NCI-H460 (cell line): ENCODE results near the gene CDCP2. TPM values are rescaled to one million over a fixed set of nuclear protein-coding genes. Genes with fewer than 3 reads are reported as not detected.

Source experiments
- DNase-seq: peaks from one replicate; pipeline ENCODE4 v3.0.0-alpha.2; 2016; ENCODE audit warnings: low read depth; ENCODE audit errors: extremely low read depth
- polyA plus RNA-seq: library from polyadenylated mRNA; depleted of rRNA; stranded (reverse); fragments of >200 nt; gene quantifications from 2 replicates; pipeline ENCODE4 v1.2.3, GENCODE V29; 2014; cell fraction: nucleus; rRNA removed
- total RNA-seq: library from RNA; depleted of rRNA; stranded (reverse); fragments of >200 nt; shearing (Covaris generic); gene quantifications from 2 replicates; pipeline ENCODE4 v1.2.3, GENCODE V29; 2014; rRNA removed

Gene CDCP2
- total RNA-seq, result not detected in 2 replicates
- polyA plus RNA-seq, result 0.36 TPM in 1 of 2 replicates, not detected in the other

DNA sequence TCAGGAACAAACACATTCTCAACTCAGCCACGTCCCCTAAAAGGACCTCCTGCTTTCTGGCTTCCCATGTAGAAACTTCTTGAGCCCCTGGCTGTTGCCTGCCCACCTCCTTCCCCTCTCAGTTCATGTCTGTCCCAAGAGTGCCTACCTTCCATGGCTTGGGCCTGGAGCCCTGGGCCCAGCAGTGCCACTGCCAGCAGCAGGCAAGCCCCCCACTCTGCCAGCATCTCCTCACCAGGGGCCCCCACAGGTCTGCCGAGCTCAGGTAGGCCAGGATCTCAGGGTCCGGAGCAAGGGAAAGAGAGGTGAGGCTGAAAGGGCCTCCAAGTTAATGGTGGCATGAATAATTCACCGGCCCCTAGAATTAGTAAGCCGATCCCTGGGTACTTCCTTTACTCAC lies at the start of gene CDCP2:
Gene CDCP2, minus strand, starts transcription at position 305 of the 400 bp plus-strand sequence. Its CDS starts 78 bp downstream, at position 227.
- no peak for DNase-seq

DNA sequence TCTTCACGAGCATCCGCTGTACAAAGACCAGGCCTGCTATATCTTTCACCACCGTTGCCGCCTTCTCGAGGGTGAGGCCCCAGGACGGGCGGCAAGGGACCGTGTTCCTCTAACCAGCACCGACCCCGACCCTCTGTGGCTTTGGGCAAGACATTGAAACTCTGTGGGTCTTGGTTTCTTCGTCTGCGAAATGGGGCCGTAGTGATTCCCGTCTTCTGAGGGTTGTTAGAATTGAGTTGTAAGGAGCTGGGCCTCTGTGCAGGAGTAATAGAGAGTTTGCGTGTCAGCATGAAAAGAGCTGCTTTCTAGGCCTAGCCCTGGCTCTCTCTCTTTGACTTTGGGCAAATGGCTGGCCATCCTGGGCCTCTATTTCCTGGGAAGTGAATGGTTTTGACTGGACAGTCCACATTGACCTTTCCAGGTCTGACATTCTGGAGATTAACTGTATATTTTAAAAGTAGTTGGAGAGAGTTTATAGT lies 47.8 kb upstream of the CDCP2 start:
- DNase-seq, result no peak

DNA sequence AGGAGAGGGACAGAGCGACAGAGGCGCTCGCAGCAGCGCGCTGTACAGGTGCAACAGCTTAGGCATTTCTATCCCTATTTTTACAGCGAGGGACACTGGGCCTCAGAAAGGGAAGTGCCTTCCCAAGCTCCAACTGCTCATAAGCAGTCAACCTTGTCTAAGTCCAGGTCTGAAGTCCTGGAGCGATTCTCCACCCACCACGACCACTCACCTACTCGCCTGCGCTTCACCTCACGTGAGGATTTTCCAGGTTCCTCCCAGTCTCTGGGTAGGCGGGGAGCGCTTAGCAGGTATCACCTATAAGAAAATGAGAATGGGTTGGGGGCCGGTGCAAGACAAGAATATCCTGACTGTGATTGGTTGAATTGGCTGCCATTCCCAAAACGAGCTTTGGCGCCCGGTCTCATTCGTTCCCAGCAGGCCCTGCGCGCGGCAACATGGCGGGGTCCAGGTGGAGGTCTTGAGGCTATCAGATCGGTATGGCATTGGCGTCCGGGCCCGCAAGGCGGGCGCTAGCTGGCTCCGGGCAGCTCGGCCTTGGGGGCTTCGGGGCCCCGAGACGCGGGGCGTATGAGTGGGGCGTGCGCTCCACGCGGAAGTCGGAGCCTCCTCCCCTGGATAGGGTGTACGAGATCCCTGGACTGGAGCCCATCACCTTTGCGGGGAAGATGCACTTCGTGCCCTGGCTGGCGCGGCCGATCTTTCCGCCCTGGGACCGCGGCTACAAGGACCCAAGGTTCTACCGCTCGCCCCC lies 47.1 kb upstream of the CDCP2 start, which contains the start of the genes CYB5RL and MRPL37:
Gene CYB5RL, minus strand, starts transcription at position 266 of the 754 bp plus-strand sequence. CDS start 4,414 bp downstream, outside the sequence.
Gene MRPL37, plus strand, starts transcription at position 403 of the 754 bp plus-strand sequence. Its CDS starts 77 bp downstream, at position 480.
- peak; percentile 92 for DNase-seq

DNA sequence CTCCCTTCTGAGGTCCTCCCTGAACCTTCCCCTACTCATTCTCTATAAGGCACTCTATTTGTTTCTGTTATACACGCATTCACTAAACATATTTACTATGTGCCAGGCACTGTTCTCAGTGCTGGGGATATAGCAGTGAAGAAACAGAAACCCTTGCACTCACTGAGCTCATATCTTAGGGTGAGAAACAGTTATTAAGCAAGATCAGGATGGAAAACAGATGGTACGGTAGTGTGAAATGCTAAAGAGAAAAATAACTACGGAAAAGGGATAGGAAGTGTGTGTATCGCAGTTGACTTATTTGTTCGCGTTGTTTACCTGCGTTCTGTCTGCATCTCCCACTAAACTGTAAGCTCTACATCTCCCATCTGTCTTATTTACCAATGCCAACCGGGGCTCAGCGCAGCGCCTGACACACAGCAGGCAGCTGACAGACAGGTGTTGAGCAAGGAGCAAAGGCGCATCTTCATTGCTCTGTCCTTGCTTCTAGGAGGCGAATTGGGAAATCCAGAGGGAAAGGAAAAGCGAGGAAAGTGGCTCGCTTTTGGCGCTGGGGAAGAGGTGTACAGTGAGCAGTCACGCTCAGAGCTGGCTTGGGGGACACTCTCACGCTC lies 46.5 kb upstream of the CDCP2 start:
- peak; percentile 40 for DNase-seq

DNA sequence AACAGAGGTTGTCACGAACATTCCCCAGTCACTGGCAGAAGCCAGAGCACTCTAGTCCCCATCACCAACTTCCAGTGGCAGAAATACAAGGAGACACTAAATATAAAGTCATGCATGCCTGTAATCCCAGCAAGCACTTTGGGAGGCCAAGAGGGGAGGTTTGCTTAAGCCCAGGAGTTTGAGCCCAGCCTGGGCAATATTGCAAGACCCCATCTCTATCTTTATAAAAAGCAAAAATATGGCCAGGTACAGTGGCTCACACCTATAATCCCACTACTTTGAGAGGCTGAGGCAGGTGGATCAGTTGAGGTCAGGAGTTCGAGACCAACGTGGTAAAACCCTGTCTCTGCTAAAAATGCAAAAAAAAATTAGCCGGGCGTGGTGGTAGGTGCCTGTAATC lies 40.7 kb upstream of the CDCP2 start:
- DNase-seq, result no peak

DNA sequence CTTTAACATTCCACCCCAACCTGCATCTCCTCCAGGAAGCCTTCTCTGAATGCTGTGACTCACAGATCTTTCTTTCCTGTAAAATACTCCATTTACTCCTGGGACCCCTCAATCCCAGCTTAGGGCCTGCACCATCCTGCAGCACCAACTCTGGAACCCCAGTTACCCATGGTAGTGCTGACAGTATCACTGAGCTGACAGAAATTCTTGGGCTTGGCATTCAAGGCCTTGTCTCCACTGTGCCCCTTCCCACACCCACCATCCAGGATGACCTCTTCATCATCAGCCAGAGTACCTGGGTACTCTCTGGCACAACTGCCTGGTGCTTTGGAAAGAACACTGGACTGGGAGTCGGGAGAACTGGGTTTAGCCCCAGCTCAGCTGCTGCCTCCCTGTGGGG lies 38.7 kb upstream of the CDCP2 start:
- DNase-seq, result no peak

DNA sequence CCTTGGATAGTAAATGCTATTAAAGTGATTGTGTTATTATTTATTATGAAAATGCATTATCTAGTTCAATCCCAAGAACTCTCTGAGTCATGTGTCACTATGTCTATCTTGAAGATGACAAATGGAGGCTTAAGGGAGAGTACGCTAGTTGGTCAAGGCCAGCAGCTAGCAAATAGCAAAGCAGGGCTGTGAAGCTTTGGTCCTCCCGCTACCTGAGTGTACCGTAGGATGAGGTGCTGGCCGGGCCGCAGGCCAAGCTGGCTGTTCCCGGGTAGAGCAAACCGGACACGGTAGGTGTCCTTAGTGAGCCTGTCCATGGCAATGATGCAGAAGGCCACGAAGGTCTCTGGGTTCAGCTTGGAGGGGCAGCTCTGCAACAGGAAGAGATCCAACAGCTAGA lies 37.7 kb upstream of the CDCP2 start:
- no peak for DNase-seq

DNA sequence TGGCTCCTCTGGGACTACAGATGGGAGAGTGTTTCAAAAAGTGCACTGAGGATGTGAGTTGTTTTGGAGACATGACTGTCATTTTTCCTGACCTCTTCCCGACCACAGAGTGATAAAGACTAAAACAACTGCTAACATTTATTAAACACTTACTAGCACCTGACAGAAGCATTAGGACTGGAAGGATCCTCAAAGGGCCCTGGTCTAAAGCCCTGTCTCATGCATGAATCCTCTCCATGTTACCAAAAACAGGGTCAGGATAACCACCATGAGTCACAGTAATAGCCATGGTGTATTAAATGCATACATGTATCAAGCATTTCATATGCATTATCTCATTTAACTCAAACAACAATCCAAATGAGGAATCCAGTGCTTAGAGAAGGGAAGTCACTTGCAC lies 35.5 kb upstream of the CDCP2 start:
- no peak for DNase-seq

DNA sequence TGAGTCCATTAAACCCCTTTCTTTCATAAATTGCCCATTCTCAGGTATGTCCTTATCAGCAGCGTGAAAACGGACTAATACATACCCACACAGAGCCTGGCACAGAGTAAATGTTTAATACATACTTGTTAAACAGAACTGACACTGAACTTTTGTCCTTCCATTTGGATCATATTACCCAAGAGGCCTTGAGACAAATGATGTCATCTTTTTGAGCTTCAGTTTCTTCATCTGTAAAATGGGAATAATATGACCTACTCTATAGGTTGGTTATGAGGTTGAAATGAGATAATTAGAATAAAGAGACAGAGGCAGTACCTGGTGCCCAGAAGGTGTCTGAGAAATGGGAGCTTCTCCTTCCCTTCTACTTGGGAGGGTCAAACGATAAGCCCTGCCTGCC lies 33.3 kb upstream of the CDCP2 start:
- DNase-seq, result no peak

DNA sequence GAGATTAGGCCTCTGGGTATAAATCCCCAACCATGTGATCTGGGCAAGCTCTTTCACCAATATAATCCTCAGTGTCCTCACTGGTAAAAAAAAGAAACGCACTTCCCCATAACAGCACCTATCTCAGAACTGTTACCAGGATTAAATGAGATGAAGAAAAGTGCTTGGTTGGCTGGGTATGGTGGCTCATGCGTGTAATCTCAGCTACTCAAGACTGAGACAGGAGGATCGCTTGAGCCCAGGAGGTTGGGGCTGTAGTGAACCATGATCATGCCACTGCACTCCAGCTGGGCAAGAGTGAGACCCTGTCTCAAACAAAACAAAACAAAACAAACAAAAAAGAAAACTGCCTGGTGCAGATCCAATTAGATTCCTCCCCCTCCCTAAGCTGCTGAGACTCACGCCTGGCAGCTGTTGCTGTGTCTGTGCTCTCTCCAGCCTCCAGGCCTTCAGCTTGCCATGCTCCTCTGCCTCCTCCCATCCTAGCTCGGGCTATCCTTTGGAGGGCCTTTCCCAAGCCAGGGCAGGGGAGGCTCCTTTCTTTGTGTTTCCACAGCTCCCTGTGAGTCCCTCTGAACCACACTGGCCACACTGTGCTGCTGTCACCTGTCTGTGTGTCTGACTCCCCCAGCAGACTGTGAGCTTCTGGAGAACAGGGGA lies 28.0 kb upstream of the CDCP2 start:
- DNase-seq, result no peak

DNA sequence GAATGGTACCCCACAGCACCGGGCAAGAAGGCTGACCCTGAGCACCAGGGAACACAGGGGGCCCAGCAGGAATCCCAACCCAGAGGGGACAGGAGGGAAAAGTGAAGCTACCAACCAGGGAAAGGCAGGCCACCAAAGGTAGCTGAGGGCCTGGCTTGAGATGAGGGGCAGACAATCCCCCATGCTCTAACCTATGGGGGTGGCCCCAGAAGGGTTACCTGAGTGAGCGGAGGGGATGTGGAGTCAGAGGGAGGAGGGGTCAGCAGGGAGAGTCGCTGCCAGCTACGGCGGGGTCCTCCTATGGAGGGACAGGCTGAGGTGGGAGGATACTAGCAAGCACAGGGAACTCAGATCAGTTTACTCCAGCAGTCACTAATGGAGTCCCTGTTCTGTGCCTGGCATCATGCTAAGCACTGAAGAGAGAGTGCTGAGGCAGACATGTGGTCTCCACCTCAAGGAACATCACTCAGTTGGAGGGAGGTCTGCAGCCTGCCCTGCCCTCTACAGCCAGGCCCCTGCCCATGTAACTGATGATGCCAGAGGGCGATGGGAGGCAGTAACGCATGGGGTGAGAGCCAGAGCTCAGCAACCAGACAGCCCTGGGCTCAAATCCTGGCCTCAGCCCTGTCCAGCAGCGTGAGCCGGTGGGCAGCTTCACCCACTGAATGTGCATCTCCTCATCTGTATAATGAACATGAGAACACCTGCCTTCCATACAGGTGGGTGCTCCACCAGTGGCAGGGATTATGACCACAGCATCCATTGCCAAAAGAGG lies 25.7 kb upstream of the CDCP2 start:
- no peak for DNase-seq

DNA sequence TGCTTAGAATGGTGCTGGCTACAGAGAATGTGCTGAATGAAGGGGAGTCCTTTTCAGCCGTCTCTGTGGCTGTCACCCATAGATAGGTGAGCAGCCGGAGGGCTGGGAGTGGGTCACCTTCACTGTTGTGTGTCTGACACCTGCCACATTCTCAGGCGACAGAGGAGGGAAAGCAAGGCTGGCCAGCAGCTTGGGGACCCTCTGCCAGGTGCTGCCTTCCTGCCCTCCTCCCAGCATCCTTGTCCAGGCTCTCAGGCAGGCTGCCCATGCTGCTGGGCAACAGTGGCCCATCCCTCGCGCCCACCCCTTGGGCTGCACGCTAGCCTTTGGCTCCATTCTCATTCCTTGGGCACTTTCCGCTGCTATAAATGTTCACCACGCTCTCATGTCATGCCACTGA lies 24.9 kb upstream of the CDCP2 start:
- DNase-seq, result no peak

DNA sequence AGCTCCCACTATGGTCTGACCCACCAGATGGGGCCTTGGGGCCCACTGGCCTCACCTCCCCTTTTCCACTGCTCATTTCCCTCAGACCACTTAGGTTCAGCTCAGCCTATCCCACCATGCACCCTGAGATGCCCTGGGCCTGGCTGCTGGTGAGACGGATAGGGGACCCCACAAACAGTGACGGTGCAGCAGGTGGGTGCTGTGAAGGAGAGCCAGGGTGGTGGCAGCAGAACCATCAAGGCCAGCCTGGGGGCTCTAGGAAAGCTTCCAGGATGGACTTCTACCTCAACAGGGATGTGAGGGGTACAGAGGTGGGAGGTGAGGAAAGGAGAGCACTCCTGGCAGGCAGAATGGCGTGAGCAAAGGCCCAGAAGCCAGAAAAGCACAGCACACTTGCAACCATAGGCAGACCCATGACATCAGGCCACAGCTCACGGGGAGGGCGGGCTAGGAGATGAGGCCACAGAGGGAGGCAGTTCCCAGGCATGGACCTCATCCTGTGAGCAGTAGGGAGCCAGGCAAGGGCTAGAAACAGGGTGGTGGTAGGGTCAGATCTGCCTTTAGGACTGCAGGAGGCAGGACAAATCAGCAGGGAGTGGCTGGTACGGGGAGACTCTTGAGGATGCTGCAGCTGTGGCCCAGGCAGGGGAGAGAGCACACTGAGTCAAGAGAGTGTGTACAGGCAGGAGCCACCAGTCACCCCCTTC lies 24.0 kb upstream of the CDCP2 start:
- DNase-seq, result no peak

DNA sequence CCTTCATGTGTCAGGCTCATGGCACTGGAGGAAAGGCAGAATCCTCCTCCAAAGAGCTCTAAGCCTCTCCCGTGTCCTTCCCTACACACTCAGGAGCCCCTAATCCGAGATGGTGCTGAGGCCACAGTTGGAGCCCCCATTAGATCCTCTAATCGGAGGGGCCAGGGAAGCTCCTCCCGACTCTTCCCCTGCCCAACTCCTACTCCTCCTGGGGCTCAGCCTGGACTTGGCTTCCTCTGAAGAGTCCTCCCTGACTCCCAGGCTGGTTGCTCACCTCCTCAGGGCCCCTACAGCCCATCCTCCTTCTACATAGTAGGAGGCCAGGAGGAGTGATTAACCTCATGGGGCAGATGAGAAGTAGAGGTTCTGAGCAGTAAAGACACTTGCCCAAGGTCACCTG lies 21.3 kb upstream of the CDCP2 start:
- DNase-seq, result no peak

DNA sequence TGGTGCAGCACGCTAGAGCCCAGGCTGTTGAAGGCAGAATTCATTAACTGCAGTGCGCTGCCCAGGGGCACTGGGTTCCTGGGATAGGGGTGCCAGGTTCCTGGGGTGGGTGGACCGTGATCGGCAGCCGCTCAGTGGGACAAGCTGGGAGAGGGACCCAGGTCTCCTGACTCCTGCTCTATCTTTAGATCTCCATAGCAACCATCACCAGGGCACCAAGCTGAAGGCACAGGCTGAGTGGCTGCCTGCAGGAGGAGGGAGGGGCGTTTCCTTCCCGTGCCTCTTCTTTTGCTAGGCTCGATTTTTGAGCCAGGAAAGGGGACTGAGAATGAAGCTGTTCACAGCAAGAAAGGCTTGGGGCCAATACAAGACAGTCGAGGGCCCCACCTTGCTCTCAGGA lies 20.9 kb upstream of the CDCP2 start:
- DNase-seq, result no peak

DNA sequence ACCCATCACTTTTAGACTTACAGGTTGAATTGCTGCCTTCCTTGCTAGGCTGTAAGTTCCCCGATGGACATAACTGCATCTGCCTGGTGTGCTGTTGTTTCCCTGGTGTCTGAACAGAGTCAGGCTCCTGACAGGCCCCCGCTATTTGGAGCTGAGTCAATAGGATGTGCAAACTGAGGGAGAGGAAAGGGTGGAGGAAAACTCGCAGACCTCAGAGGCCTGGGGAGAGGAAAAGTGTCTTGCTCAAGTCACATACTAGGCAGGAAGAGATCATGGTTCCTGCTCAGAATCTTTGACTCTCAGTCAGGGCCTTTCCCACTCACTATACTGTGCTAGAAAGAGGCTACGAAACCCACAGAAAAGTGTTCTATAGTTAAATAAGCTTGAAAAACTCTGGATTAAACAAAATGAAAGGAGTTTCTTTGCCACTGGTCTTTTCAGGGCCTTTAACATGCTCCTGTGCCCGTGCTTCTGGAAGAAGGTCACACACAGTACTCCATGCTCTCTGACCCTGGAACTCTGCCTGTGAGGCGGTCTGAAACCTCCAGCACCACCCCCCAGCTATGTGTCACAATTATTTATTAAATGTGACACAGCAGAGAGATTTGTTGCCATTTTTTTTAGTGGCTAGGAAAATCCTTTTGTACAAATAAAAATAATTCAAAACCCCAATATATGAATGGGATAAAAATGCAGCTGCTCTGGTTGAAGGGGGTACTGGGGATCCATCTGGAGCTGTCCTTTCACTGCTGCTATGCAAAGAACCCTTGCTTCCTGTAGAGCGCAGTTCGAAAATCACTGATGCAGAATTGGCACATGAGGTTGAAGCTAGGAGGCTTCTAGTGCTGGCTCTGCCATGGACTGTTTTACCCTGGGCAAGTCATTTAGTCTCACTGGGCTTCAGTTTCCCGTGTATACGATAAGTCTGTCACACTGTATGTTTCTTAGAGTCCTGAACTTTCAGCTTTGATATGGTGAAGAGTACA lies 20.1 kb upstream of the CDCP2 start:
- no peak for DNase-seq

DNA sequence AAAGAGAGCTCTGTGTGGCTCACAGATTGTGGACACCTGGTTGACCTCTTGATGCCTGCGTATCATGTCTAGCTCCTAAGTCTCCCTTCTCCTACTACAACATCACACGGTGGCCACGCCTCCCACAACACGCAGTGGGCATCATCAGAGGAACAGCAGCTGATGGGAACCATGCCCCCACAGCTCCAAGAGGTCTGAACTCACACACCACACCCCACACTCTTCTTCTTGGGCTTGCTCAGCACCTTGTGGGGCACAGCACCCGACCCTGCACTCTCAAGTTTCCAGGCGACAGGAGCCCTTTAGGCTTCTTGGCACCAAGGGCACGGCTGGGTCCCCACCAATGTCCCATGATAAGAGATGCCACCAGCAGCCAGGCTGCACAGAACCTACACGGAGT lies 18.8 kb upstream of the CDCP2 start:
- no peak for DNase-seq

DNA sequence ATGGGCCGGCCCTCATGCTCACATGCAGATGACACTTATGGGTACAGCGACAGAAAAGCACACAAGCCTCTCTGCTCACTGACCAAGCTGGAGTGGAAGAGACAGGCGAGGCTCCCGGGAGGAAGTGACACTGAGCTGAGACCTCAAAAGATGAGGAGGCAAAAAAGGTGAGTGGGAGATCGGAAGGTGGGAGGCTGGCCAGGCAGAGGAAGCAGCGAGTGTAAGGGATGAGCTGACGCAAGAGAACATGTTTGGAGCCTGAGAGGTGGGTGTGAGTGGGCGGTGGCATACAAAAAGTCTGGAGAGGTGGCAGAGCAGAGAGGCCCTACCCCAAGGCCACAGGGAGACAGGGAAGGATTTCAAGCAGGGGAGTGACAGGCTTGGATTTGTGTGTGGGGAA lies 18.2 kb upstream of the CDCP2 start:
- no peak for DNase-seq

DNA sequence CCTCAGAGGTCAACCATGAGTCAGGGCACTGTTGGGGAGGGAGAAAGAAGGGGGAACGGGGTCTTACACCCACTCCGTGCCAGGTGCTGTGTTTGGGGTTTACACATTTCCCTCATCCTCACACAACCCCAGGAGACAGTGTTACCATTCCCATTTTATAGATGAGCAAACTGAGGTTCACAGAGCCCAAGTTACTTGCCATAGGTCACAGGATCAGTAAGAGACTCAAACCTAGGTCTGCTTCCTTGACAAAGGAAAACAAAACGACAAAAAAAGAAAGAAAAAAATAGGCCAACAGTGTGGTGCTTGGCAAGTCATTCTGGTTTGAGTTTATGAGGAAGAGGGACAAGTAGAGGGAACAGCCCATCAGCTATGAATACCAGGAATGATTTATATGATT lies 16.3 kb upstream of the CDCP2 start:
- DNase-seq, result no peak
